Activated effector memory CD4-positive, alpha-beta T cell treated with Interleukin-2 at 50 U/mL for 16 hours (primary cell): Measurements from ENCODE around the gene SIX1.

Experiments used
- DNase-seq: peaks from one replicate; pipeline ENCODE4 v3.0.0-alpha.2; 2020

The SIX1 gene

GRCh38 chr14:60648934-60649874, at the start of gene SIX1:
TSS of gene SIX1 (minus strand) at chr14:60649477. CDS start at chr14:60649189, 288 bp downstream.
- no peak for DNase-seq

- DNase-seq = no peak
Measured at GRCh38 chr14:60695327-60695726, 46.0 kb upstream of the SIX1 start.

- DNase-seq = no peak
Measured at GRCh38 chr14:60691383-60692113, 42.3 kb upstream of the SIX1 start.

- DNase-seq = no peak
Measured at GRCh38 chr14:60686865-60687264, 37.6 kb upstream of the SIX1 start.

GRCh38 chr14:60684203-60684602, 34.9 kb upstream of the SIX1 start:
- no peak for DNase-seq

GRCh38 chr14:60681271-60681670, 32.0 kb upstream of the SIX1 start:
- DNase-seq = no peak

- no peak for DNase-seq
Measured at GRCh38 chr14:60680511-60680910, 31.2 kb upstream of the SIX1 start.

- DNase-seq = no peak
Measured at GRCh38 chr14:60679566-60680258, 30.4 kb upstream of the SIX1 start.

GRCh38 chr14:60677701-60678100, 28.4 kb upstream of the SIX1 start:
- no peak for DNase-seq

GRCh38 chr14:60670989-60671388, 21.7 kb upstream of the SIX1 start:
- DNase-seq = no peak

- DNase-seq = no peak
Measured at GRCh38 chr14:60668431-60669112, 19.3 kb upstream of the SIX1 start.

GRCh38 chr14:60665177-60665550, 15.9 kb upstream of the SIX1 start:
- DNase-seq = no peak

- no peak for DNase-seq
Measured at GRCh38 chr14:60662982-60663381, 13.7 kb upstream of the SIX1 start.

GRCh38 chr14:60661721-60662120, 12.4 kb upstream of the SIX1 start:
- no peak for DNase-seq

- DNase-seq = no peak
Measured at GRCh38 chr14:60658909-60659585, 9.8 kb upstream of the SIX1 start.

GRCh38 chr14:60658211-60658690, 9.0 kb upstream of the SIX1 start:
- DNase-seq = no peak

- DNase-seq = no peak
Measured at GRCh38 chr14:60657456-60658210, 8.4 kb upstream of the SIX1 start.

GRCh38 chr14:60656686-60657455, 7.6 kb upstream of the SIX1 start:
- DNase-seq = no peak

GRCh38 chr14:60655898-60656685, 6.8 kb upstream of the SIX1 start:
- DNase-seq = no peak
